Kidney epithelial cell (primary cell): ENCODE results near the gene CEP170B. TPM values are rescaled to one million over a fixed set of nuclear protein-coding genes. Genes with fewer than 3 reads are reported as not detected.

Experiments
- DNase-seq: peaks from one replicate; pipeline ENCODE4 v3.0.0-alpha.2; 2010; ENCODE audit warnings: low read depth
- H3K27me3 ChIP-seq: 2 replicates; pipeline ENCODE4 v1.6.0; 2011; ENCODE audit warnings: low read length; ENCODE audit not compliant: control insufficient read depth, insufficient read depth
- H3K36me3 ChIP-seq: 2 replicates; pipeline ENCODE4 v1.5.1; 2011; ENCODE audit warnings: low read length; ENCODE audit not compliant: control insufficient read depth, insufficient read depth
- H3K4me3 ChIP-seq: 2 replicates; pipeline ENCODE4 v1.5.1; 2011; ENCODE audit warnings: low read depth, mild to moderate bottlenecking, control low read depth, low read length
- total RNA-seq: library from RNA; depleted of rRNA; stranded (reverse); fragments of >200 nt; gene quantifications from 2 replicates; pipeline ENCODE4 v1.2.3, GENCODE V29; 2015
- TF ChIP-seq, protein P1 (sequence below): IDR thresholded peaks from 2 replicates; pipeline ENCODE4 v1.5.1; 2011; ENCODE audit warnings: mild to moderate bottlenecking, moderate library complexity, low read length, control low read depth, inconsistent platforms; ENCODE audit not compliant: insufficient read depth, poor library complexity, severe bottlenecking

Gene CEP170B
- total RNA-seq, 1 donor from 2014 or later = 51.9 TPM

DNA sequence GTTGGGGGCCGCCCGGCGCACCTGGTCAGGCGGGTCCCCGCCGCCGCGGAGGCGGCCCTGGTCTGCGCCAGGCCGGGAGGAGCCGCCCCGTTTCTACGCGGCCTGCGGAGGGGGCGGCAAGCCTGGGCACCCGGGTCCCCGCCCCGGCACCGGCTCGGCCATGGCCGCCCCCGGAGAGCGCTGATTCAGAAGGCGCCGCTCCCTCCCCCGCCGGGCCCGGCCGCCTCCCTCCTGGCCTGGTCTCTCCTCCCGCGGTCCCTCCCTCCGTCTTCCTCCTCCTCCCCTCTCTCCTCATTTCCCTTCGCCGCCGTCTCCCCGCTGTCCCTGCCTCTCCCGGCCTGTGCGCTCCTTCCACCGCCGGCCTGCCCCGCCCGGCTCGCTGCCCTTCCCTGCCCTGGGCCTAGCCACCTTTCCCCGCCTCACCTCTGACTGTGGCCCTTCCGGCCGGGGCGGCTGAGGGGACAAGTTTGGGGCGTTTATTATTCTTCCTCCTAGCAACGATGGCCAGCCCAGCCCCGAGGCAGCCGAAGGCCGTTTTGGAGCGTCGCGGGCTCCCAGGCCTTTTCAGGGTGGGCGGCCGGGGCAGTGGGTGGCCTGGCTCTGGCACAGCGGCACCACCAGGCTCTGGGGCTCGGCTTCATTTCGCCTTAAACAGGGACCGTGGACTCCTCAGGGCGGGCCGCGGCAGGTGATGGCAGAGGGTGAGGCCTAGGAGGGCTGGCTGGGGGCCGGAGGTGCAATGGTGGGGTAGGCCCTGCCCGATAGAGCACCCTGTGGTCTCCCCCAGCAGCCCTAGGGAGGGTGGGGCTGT is 768 bp downstream of the CEP170B start:
- Histone ChIP-seq H3K36me3 (no peaks in the 10 kb centered on the region), H3K27me3 (no peaks in the 10 kb centered on the region), H3K4me3 (peak overlapping the region; percentile 74)
- TF ChIP-seq, protein P1, sequence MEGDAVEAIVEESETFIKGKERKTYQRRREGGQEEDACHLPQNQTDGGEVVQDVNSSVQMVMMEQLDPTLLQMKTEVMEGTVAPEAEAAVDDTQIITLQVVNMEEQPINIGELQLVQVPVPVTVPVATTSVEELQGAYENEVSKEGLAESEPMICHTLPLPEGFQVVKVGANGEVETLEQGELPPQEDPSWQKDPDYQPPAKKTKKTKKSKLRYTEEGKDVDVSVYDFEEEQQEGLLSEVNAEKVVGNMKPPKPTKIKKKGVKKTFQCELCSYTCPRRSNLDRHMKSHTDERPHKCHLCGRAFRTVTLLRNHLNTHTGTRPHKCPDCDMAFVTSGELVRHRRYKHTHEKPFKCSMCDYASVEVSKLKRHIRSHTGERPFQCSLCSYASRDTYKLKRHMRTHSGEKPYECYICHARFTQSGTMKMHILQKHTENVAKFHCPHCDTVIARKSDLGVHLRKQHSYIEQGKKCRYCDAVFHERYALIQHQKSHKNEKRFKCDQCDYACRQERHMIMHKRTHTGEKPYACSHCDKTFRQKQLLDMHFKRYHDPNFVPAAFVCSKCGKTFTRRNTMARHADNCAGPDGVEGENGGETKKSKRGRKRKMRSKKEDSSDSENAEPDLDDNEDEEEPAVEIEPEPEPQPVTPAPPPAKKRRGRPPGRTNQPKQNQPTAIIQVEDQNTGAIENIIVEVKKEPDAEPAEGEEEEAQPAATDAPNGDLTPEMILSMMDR = no peak
- DNase-seq = no peak

DNA sequence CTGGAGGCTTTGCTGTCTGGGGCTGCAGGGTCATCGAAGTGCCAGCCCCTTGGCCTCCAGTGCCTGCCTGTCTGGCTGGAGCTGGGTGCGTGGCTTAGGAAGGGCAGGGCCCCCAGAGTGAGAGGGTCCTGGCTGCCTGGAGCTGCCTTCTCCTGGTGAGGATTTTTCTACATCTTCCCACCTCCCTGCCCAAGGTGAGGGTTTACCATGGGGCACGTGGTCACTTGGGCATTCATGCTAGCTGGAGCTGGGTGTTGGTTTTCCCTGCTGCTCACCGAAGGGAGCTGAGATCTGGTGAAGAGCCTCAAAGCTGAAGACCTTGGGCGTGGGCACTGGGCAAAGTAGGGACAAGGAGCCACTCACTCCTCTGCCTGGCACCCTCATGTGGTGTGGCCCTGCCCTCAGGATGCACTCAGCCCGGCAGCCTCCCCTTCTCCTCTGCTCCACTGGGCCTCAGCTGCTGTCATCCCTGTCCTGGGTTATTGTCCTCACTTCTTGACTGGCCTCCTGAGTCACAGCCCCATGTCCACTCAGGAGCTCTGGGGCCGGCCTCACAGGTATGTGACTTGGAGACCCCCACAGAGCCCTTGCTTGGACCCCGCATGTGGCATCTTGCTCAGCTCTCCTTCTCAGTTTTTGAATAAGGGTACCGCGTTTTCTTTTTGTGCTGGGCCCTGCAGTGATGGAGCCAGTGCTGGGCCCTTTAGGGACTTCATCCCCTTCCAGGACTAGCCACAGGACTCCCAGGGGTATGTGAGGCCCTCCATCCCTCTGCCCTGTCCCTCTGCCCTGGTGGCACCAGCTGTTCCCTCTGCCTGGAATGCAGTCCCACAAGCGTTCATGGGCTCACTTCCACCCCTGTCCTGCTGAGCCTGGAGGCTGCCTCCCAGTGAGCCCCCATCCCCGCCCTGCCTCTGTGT is 1.6 kb downstream of the CEP170B start:
- peak overlapping the region; percentile 74 for H3K4me3 ChIP-seq
- TF ChIP-seq, protein P1 = no peak
- no peaks in the 10 kb centered on the region for H3K27me3 ChIP-seq
- DNase-seq = no peak
- H3K36me3 ChIP-seq = no peaks in the 10 kb centered on the region

DNA sequence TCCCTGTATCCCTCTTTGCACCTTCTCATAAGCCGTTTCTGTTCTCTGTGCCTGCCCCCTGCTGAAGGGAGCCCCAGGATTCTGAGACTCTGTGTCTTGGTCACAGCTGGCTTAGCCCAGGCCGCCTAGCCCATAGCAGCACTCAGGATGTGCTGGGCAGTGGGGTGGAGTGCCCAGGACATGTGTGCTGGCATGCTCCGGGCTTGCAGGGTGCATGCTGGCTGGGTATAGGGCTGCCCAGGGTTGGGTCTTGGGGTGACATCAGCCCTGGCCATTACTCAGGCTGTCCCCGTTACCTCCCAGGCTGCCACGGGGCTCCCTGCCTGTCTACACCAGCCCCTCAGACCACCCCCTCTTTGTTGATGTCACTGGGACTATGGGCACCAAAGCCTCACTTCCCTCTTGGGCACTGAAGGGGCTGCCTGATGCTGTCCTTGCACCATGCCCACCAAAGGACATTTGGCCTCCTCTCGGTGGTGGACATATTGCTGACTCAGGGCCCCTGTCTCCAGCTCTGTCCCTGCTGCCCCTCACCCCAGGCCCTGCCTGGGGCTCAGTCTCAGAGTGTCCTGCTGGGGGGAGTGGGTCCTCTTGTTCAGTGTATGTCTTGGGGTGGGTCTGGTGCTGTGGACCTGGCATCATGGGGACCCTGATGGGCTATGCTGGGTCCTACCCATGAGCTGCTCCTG is 2.4 kb downstream of the CEP170B start:
- Histone ChIP-seq H3K36me3 (no peaks in the 10 kb centered on the region), H3K27me3 (no peaks in the 10 kb centered on the region), H3K4me3 (no peak overlapping the region)
- TF ChIP-seq, protein P1 = no peak
- DNase-seq = no peak

DNA sequence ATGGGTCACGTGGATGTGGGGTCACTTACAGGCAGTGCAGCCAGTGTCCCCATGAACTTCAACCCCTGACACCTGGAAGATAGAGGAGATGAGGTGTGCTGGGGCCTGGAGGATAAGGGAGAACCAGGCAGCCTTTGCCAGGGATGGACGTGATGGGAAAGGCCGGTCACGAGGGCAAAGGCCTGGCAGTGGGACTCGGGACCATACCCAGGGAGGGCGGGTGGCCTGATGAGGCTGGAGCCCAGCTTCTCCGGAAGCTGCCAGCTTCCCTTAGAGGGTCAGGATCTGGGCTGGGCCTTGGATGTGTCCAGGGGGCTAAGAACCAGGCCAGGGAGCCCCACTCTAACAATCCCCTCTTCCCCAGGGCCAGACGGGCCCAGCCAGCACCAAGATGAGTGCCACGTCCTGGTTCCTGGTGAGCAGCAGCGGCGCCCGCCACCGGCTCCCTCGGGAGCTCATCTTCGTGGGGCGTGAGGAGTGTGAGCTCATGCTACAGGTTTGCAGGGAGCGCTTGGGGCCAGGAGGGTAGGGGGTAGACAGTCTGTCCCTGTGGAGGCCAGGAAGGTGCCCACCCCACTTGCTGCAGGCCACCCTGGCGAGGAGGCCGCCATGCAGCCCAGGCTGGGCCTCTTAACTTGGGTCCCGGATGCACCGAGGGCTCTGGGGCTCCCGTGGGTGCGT is 3.1 kb downstream of the CEP170B start:
- Histone ChIP-seq H3K27me3 (no peaks in the 10 kb centered on the region), H3K36me3 (no peaks in the 10 kb centered on the region), H3K4me3 (no peak overlapping the region)
- TF ChIP-seq, protein P1 = no peak
- no peak for DNase-seq

DNA sequence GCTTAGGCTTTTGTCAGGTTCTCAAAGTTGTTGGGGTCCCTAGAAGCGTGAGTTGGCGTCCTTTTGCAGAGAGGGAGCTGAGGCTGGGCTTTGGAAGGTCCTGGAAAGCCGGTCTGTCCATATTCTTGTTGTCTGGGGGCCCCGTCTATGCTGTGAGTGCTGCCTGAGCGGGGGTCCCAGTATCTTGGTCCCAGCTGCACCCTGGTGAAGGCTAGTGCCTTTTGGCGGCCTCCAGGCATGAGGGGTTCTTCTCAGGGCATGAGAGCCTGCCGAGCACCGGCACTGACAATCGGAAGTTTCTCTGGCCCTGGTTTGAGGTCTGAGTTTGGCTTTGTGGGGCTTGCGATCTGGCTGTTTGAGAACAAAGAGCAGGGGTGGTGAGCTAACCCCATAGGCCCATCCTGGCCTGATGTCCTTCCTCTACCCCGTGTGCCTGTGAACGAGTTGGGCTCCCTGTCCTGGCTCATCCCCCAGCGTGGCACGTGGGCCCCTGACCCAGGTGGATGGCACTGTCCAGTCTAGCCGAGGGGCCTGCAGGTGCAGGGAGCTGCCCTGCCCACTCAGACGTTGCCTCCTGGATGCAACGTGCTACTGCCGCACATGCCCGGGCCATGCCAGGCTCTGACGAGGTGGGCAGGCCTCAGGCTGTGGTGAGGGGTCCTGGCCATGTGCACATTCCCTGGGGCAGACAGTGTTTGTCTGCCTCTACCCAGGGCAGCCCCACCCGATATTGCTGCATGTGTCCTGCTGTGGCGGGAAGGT is 3.9 kb downstream of the CEP170B start:
- TF ChIP-seq, protein P1 = no peak
- no peak overlapping the region for H3K4me3 ChIP-seq
- H3K36me3 ChIP-seq = no peaks in the 10 kb centered on the region
- no peak for DNase-seq
- H3K27me3 ChIP-seq = no peaks in the 10 kb centered on the region
